ENCODE results near the gene MEI4. TPM values are rescaled to one million over a fixed set of nuclear protein-coding genes. Genes with fewer than 3 reads are reported as not detected.

Gene MEI4
- total RNA-seq, 1 donor from 2014 or later: not detected

DNA sequence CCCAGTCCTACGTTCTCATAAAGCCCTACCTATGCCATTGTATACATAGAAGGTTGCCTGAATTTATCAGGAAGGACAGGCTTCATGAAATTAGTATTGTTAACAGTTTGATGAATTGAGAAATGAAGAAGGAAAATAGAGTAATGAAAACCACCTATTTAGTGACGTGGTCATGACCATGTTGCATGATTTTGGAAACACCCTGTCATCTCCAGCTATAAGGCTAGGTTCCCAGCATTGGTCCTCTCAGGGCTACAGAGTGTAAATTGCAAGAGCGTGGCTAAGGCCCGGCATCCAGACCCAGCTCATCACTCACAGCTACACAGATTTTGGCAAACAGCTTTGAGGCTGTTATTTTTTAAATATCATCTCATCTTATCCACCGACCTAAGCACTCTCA is 203.6 kb downstream of the MEI4 start:
- Histone ChIP-seq H3K4me1 (no peaks in the 10 kb centered on the region), H3K27me3 (no peaks in the 10 kb centered on the region), H3K36me3 (no peaks in the 10 kb centered on the region), H3K9me3 (no peaks in the 10 kb centered on the region), H3K27ac (no peak overlapping the region), H3K4me3 (no peak overlapping the region)
- TF ChIP-seq, protein P1, sequence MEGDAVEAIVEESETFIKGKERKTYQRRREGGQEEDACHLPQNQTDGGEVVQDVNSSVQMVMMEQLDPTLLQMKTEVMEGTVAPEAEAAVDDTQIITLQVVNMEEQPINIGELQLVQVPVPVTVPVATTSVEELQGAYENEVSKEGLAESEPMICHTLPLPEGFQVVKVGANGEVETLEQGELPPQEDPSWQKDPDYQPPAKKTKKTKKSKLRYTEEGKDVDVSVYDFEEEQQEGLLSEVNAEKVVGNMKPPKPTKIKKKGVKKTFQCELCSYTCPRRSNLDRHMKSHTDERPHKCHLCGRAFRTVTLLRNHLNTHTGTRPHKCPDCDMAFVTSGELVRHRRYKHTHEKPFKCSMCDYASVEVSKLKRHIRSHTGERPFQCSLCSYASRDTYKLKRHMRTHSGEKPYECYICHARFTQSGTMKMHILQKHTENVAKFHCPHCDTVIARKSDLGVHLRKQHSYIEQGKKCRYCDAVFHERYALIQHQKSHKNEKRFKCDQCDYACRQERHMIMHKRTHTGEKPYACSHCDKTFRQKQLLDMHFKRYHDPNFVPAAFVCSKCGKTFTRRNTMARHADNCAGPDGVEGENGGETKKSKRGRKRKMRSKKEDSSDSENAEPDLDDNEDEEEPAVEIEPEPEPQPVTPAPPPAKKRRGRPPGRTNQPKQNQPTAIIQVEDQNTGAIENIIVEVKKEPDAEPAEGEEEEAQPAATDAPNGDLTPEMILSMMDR (IDR thresholded peaks at IDR 0.05): no peak
- TF ChIP-seq POLR2A (IDR thresholded peaks at IDR 0.05) (no peak), POLR2AphosphoS5 (IDR thresholded peaks at IDR 0.05; ENCODE audit: insufficient read depth in 1 of 2, low read depth in 1 of 2) (no peak)
- intact Hi-C loops (cut with DNase I): no loop called here
- DNase-seq (ENCODE audit: extremely low spot score in 2 of 2): no peak

DNA sequence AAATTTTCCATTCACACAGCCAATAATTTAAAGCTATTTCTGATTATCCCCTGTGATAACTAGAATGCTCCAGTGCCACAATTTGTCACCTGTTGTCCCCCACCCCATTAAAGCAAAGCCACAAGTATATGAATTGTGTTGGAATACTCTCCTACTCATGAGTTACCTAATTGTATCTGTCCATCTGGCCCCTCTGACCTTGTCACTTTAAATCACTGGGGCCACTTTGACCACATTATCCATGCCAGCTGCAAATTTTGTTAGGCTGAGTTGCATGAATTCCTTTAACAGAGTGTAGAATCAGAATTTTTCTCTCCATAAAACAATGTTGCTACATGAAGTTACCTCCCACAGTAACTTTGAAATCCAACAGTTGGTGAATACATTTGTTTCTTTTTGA is 204.6 kb downstream of the MEI4 start:
- intact Hi-C loops (cut with DNase I): no loop called here
- no peaks in the 10 kb centered on the region for H3K27me3 ChIP-seq
- TF ChIP-seq POLR2AphosphoS5 (IDR thresholded peaks at IDR 0.05; ENCODE audit: insufficient read depth in 1 of 2, low read depth in 1 of 2): no peak
- no peak for TF ChIP-seq POLR2A (IDR thresholded peaks at IDR 0.05)
- TF ChIP-seq, protein P1 (IDR thresholded peaks at IDR 0.05): no peak
- H3K9me3 ChIP-seq: no peaks in the 10 kb centered on the region
- H3K36me3 ChIP-seq: no peaks in the 10 kb centered on the region
- no peaks in the 10 kb centered on the region for H3K4me1 ChIP-seq
- no peak overlapping the region for H3K4me3 ChIP-seq
- no peak overlapping the region for H3K27ac ChIP-seq
- no peak for DNase-seq (ENCODE audit: extremely low spot score in 2 of 2)

DNA sequence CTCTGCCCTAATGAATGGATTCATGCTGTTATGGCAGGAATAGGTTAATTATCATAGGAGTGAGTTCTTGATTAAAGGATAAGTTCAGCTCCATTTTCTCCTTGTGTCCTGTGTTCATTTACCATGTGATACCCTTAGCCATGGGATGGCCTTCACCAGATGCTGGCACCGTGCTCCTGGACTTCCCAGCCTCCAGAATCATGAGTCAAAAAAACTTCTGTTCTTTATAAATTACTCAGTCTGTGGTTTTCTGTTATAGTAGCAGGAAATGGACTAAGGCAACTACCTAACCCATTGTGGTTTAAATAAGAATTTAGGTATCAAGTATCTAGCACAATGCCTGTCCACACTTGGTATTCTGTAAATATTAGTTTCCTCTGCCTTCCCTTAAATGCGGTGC is 223.5 kb downstream of the MEI4 start:
- Histone ChIP-seq H3K4me1 (no peaks in the 10 kb centered on the region), H3K4me3 (no peak overlapping the region), H3K36me3 (no peaks in the 10 kb centered on the region), H3K27me3 (no peaks in the 10 kb centered on the region), H3K9me3 (no peaks in the 10 kb centered on the region), H3K27ac (no peak overlapping the region)
- intact Hi-C loops (cut with DNase I): no loop called here
- DNase-seq (ENCODE audit: extremely low spot score in 2 of 2): no peak
- TF ChIP-seq POLR2AphosphoS5 (IDR thresholded peaks at IDR 0.05; ENCODE audit: insufficient read depth in 1 of 2, low read depth in 1 of 2): no peak
- TF ChIP-seq, protein P1 (IDR thresholded peaks at IDR 0.05): no peak
- TF ChIP-seq POLR2A (IDR thresholded peaks at IDR 0.05): no peak

DNA sequence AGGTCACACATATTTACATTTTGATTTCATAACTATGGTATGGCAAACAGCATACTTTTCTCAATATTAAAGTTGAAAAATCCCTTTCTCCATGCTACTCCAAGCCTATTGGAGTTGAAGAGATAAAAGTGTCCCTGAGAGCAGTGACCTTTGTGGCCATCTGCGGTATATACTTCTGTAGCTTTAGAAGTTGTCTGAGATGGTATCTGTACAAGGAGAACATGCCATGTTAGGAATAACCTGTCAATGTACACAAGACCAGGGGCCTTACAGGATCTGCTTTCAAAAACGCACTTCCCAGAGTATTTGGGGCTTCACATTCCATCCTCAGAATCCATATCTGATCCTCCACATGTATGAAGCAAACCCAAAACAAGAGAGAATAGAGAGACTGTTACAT is 226.7 kb downstream of the MEI4 start:
- DNase-seq (ENCODE audit: extremely low spot score in 2 of 2): no peak
- Histone ChIP-seq H3K4me3 (no peak overlapping the region), H3K27me3 (no peaks in the 10 kb centered on the region), H3K9me3 (no peaks in the 10 kb centered on the region), H3K4me1 (no peaks in the 10 kb centered on the region), H3K36me3 (no peaks in the 10 kb centered on the region), H3K27ac (no peak overlapping the region)
- TF ChIP-seq, protein P1 (IDR thresholded peaks at IDR 0.05): no peak
- TF ChIP-seq POLR2A (IDR thresholded peaks at IDR 0.05) (no peak), POLR2AphosphoS5 (IDR thresholded peaks at IDR 0.05; ENCODE audit: insufficient read depth in 1 of 2, low read depth in 1 of 2) (no peak)
- intact Hi-C loops (cut with DNase I): no loop called here

DNA sequence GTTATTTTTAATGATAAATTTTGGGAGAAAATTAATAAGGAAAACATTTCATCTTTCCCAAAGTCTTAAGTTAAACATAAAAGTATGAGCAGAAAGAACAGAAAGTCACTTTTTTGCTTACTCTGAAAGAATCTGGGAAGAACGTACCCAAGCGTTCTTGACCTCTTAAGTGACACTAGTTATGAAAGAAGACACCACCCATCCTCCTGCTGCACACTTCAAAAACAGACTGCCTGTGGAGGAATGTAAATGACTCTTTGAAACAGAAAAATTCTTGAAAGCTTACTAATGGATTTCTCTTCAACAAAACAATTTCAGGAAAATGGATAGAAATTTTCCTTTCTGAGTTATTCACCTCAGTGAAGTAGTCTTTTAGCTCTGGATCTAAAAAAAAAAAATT is 227.7 kb downstream of the MEI4 start:
- no peaks in the 10 kb centered on the region for H3K9me3 ChIP-seq
- H3K27ac ChIP-seq: no peak overlapping the region
- TF ChIP-seq POLR2A (IDR thresholded peaks at IDR 0.05) (no peak), POLR2AphosphoS5 (IDR thresholded peaks at IDR 0.05; ENCODE audit: insufficient read depth in 1 of 2, low read depth in 1 of 2) (no peak)
- TF ChIP-seq, protein P1 (IDR thresholded peaks at IDR 0.05): no peak
- no peak overlapping the region for H3K4me3 ChIP-seq
- no peaks in the 10 kb centered on the region for H3K36me3 ChIP-seq
- DNase-seq (ENCODE audit: extremely low spot score in 2 of 2): no peak
- H3K4me1 ChIP-seq: no peaks in the 10 kb centered on the region
- intact Hi-C loops (cut with DNase I): no loop called here
- H3K27me3 ChIP-seq: no peaks in the 10 kb centered on the region
